Fibroblast of lung (primary cell): ENCODE measurements around the gene RUFY3. TPM values are rescaled to one million over a fixed set of nuclear protein-coding genes. Genes with fewer than 3 reads are reported as not detected.
A peak's percentile ranks its signal among the peaks of the same experiment; 100 is the strongest.

Experiments used
- DNase-seq, 2 donors: peaks; one replicate each; pipeline versions ENCODE4 v3.0.0 to v3.0.0-alpha.2; 2010; ENCODE audit warnings: low read depth in 2 of 2
- H2AFZ ChIP-seq: 2 replicates; pipeline ENCODE4 v1.5.1; 2012; ENCODE audit warnings: low read length, control low read depth, inconsistent platforms
- H3K27ac ChIP-seq: 2 replicates; pipeline ENCODE4 v1.5.1; 2011; ENCODE audit warnings: low read length, control low read depth; ENCODE audit not compliant: insufficient read depth
- H3K27me3 ChIP-seq: 2 replicates; pipeline ENCODE4 v1.5.1; 2011; ENCODE audit warnings: mild to moderate bottlenecking, low read length; ENCODE audit not compliant: control insufficient read depth, insufficient read depth
- H3K36me3 ChIP-seq: 2 replicates; pipeline ENCODE4 v1.5.1; 2011; ENCODE audit warnings: low read length; ENCODE audit not compliant: control insufficient read depth, insufficient read depth
- H3K4me1 ChIP-seq: 2 replicates; pipeline ENCODE4 v1.5.1; 2011; ENCODE audit warnings: low read length; ENCODE audit not compliant: control insufficient read depth, insufficient read depth; ENCODE audit errors: extremely low read depth
- H3K4me2 ChIP-seq: 2 replicates; pipeline ENCODE4 v1.5.1; 2011; ENCODE audit warnings: low read length, control low read depth; ENCODE audit not compliant: insufficient read depth; ENCODE audit errors: extremely low read depth
- H3K4me3 ChIP-seq, 4 experiments: fragments of 200-600 bp in 1 of 4; sonication (generic) in 1 of 4; replicated peaks in 1 of 4; 2 replicates each; pipeline ENCODE4 v1.5.1; 2011 to 2016; ENCODE audit warnings: low read length in 4 of 4, low read depth in 3 of 4, mild to moderate bottlenecking in 3 of 4, control low read depth in 2 of 4, inconsistent platforms in 1 of 4, mixed read lengths in 1 of 4; ENCODE audit not compliant: insufficient read depth in 1 of 4; ENCODE audit errors: control extremely low read depth in 1 of 4
- H3K79me2 ChIP-seq: 2 replicates; pipeline ENCODE4 v1.5.1; 2012; ENCODE audit warnings: mild to moderate bottlenecking, low read length, inconsistent platforms; ENCODE audit not compliant: control insufficient read depth, insufficient read depth
- H3K9ac ChIP-seq: 2 replicates; pipeline ENCODE4 v1.5.1; 2011; ENCODE audit warnings: mild to moderate bottlenecking, low read length, control low read depth; ENCODE audit not compliant: insufficient read depth
- H3K9me3 ChIP-seq: 2 replicates; pipeline ENCODE4 v1.5.1; 2012; ENCODE audit warnings: low read depth, low read length; ENCODE audit not compliant: control insufficient read depth, insufficient read depth
- H4K20me1 ChIP-seq: 2 replicates; pipeline ENCODE4 v1.5.1; 2011; ENCODE audit warnings: low read length; ENCODE audit not compliant: control insufficient read depth, insufficient read depth; ENCODE audit errors: extremely low read depth
- CTCF ChIP-seq, 2 donors: IDR thresholded peaks in 1 of 2; conservative IDR thresholded peaks in 1 of 2; 1 replicate in 1 of 2; 2 replicates in 1 of 2; pipeline ENCODE4 v1.5.1; 2011 to 2012; ENCODE audit warnings: low read length in 2 of 2, control low read depth in 1 of 2, inconsistent platforms in 1 of 2, low read depth in 1 of 2, mild to moderate bottlenecking in 1 of 2
- EZH2 ChIP-seq: IDR thresholded peaks from 2 replicates; pipeline ENCODE4 v1.5.1; 2012; ENCODE audit warnings: low read length, control low read depth, mild to moderate bottlenecking; ENCODE audit errors: missing control alignments
- polyA plus RNA-seq, 2 donors: library from polyadenylated mRNA; depleted of rRNA in 1 of 2; stranded (reverse) in 1 of 2; unstranded in 1 of 2; fragments of >200 nt; gene quantifications; 2 replicates each; pipeline ENCODE4 v1.2.1, GENCODE V29; 2011 to 2012; ENCODE audit warnings: missing spikeins in 1 of 2
- total RNA-seq: library from RNA; depleted of rRNA; stranded (reverse); fragments of >200 nt; gene quantifications from 2 replicates; pipeline ENCODE4 v1.2.1, GENCODE V29; 2014

The RUFY3 gene
- total and polyA plus RNA-seq, 2 donors (not counting 1 experiment from before 2014, with no cell fraction given) = 36.3 to 97.8 TPM

DNA sequence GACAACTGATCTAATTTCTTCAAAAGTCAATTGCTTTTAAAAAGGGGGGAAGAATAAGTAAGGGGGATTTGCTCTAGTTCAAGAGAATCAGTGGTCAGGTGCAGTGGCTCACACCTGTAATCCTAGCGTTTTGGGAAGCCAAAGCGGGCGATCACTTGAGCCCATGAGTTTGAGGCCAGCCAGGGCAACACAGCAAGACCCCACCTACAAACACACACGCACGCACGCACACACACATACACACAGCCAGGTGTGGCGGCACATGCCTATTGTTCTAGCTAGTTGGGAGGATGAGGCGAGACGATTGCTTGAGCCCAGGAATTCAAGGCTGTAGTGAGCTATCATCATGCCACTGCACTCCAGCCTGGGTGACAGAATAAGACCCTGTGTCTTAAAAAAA is 108.3 kb downstream of the RUFY3 start:
- H3K36me3 ChIP-seq = peaks cover 13% of the 10 kb centered on the region
- no peak overlapping the region for H3K9ac ChIP-seq
- H4K20me1 ChIP-seq = no peaks in the 10 kb centered on the region
- H2AFZ ChIP-seq = no peak overlapping the region
- H3K4me2 ChIP-seq = no peak overlapping the region
- H3K4me3 ChIP-seq = no peak overlapping the region
- H3K27me3 ChIP-seq = no peaks in the 10 kb centered on the region
- TF ChIP-seq EZH2 (no peak), CTCF (conservative IDR thresholded peaks at IDR 0.05 in 1 of 2, IDR thresholded peaks at IDR 0.05 in 1 of 2; ENCODE audit: low read depth in 1 of 2, low read length in 2 of 2) (no peak)
- no peaks in the 10 kb centered on the region for H3K4me1 ChIP-seq
- no peak for DNase-seq
- H3K9me3 ChIP-seq = no peaks in the 10 kb centered on the region
- peaks cover 20% of the 10 kb centered on the region for H3K79me2 ChIP-seq
- H3K27ac ChIP-seq = no peak overlapping the region

- no peak overlapping the region for H3K4me3 ChIP-seq
- DNase-seq = no peak
- H4K20me1 ChIP-seq = no peaks in the 10 kb centered on the region
- H3K4me2 ChIP-seq = no peak overlapping the region
- H3K79me2 ChIP-seq = peaks cover 33% of the 10 kb centered on the region
- H3K9me3 ChIP-seq = no peaks in the 10 kb centered on the region
- no peak for TF ChIP-seq CTCF (conservative IDR thresholded peaks at IDR 0.05 in 1 of 2, IDR thresholded peaks at IDR 0.05 in 1 of 2; ENCODE audit: low read depth in 1 of 2, low read length in 2 of 2)
- TF ChIP-seq EZH2 = no peak
- no peaks in the 10 kb centered on the region for H3K4me1 ChIP-seq
- no peak overlapping the region for H3K27ac ChIP-seq
- no peaks in the 10 kb centered on the region for H3K27me3 ChIP-seq
- peaks cover 7% of the 10 kb centered on the region for H3K36me3 ChIP-seq
- no peak overlapping the region for H3K9ac ChIP-seq
- no peak overlapping the region for H2AFZ ChIP-seq
Measured at GRCh38 chr4:70831293-70831692, 109.5 kb downstream of the RUFY3 start.

DNA sequence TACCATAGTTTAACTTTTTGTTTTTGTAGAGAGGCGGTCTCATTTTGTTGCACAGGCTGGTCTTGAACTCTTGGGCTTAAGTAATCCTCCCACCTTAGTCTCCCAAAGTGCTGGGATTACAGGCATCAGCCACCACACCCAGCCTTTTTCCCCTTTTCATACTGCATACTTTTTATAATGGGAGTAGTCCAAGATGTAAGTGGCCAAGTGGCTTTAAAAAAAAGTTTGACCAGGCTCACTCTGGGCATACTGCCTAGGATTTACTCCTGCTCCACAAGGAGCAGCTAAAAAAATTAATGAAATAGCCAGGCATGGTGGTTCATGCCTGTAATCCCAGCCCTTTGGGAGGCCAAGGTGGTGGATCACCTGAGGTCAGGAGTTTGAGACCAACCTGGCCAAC is 111.9 kb downstream of the RUFY3 start:
- H3K9ac ChIP-seq = no peak overlapping the region
- no peaks in the 10 kb centered on the region for H3K4me1 ChIP-seq
- H3K79me2 ChIP-seq = peaks cover 54% of the 10 kb centered on the region
- no peaks in the 10 kb centered on the region for H3K9me3 ChIP-seq
- H3K27ac ChIP-seq = no peak overlapping the region
- no peak overlapping the region for H3K4me2 ChIP-seq
- no peak overlapping the region for H2AFZ ChIP-seq
- no peaks in the 10 kb centered on the region for H4K20me1 ChIP-seq
- peaks cover 7% of the 10 kb centered on the region for H3K36me3 ChIP-seq
- no peaks in the 10 kb centered on the region for H3K27me3 ChIP-seq
- TF ChIP-seq CTCF (conservative IDR thresholded peaks at IDR 0.05 in 1 of 2, IDR thresholded peaks at IDR 0.05 in 1 of 2; ENCODE audit: low read depth in 1 of 2, low read length in 2 of 2) (no peak), EZH2 (no peak)
- peak in 1 of 2 donors; percentile 36 for DNase-seq
- no peak overlapping the region for H3K4me3 ChIP-seq
